Thoracic aorta (tissue), 2 donors: Measurements from ENCODE around the gene PATZ1. TPM values are rescaled to one million over a fixed set of nuclear protein-coding genes. Genes with fewer than 3 reads are reported as not detected.

ENCODE experiments used
- ATAC-seq: fragments of 150-250 bp; one replicate; pipeline ENCODE4 v1.8.0; 2017; ENCODE audit warnings: low read depth; ENCODE audit not compliant: insufficient number of reproducible peaks, low FRiP score
- DNase-seq: peaks from one replicate; pipeline ENCODE4 v3.0.0-alpha.2; 2020; ENCODE audit warnings: low spot score
- H3K27ac ChIP-seq, 2 donors: fragments of 200-600 bp; sonication (generic); 1 replicate in 1 of 2; 2 replicates in 1 of 2; pipeline ENCODE4 v1.5.1; 2016; ENCODE audit warnings: mild to moderate bottlenecking in 2 of 2, moderate library complexity in 2 of 2
- H3K27me3 ChIP-seq: fragments of 200-600 bp; sonication (generic); replicated peaks from 2 replicates; pipeline ENCODE4 v1.6.0; 2016; ENCODE audit warnings: mild to moderate bottlenecking; ENCODE audit not compliant: insufficient read depth
- H3K36me3 ChIP-seq: fragments of 200-600 bp; sonication (generic); one replicate; pipeline ENCODE4 v1.5.1; 2016
- H3K4me1 ChIP-seq, 2 donors: fragments of 200-600 bp; sonication (generic); 1 replicate in 1 of 2; 2 replicates in 1 of 2; pipeline versions ENCODE4 v1.5.1 to v1.6.0; 2016; ENCODE audit warnings: low read depth in 2 of 2, mild to moderate bottlenecking in 1 of 2; ENCODE audit not compliant: control insufficient read depth in 1 of 2
- H3K4me3 ChIP-seq: fragments of 200-600 bp; sonication (generic); 2 replicates; pipeline ENCODE4 v1.5.1; 2016; ENCODE audit warnings: mild to moderate bottlenecking
- H3K9me3 ChIP-seq: fragments of 200-600 bp; sonication (generic); 2 replicates; pipeline ENCODE4 v1.5.1; 2016
- CTCF ChIP-seq: fragments of 200-600 bp; sonication (generic); IDR thresholded peaks from one replicate; pipeline ENCODE4 v1.5.1; 2019; ENCODE audit warnings: antibody characterized with exemption
- total RNA-seq, 2 donors: library from RNA; depleted of rRNA; stranded (reverse); fragments of >200 nt; gene quantifications; one replicate each; pipeline versions ENCODE4 v1.1.0 to v1.2.3, GENCODE V29; 2016

The PATZ1 gene
- total RNA-seq, 2 donors from 2014 or later: 14.6 to 15.2 TPM

DNA sequence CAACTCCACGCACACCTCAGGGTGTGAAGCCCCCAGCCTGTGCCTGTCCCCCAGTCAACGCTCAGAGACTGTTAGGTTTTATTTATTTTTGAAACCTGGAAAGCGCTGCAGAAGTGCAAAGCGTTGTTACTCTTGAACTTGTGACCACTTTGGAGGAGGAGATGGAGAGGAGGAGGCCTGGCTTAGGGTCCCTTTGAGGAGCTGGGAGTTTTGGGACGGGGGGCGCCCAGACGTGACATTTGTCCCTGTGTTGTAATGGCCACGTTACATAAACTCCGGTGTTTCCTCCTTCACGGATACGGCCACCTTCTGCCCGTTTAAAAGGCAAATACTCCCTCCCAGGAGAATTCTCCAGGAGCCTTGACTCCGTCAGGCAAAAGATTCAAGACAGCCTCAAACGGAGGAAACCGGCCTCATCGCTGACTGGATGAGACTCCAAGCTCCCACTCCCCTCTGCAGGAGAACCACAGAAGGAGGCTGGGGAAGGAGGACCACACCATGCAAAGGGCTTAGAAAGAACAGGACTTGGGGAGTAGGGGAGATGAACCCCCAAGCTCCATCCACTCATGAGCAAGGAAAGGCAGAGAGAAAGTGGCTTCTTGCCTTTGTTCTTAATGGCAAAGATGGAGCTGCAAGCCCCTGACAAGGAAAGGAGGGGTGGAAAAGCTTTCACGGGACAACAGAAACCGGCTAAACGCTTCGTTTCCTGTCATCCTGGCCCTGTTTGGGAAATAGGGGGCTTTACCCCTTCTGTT, 54.5 kb downstream of the PATZ1 start:
- ATAC-seq (no peak), DNase-seq (no peak)
- Histone ChIP-seq H3K4me1 (peaks cover 31 to 53% of the 10 kb centered on the region in 2 donors), H3K27me3 (no peaks in the 10 kb centered on the region), H3K4me3 (peak overlapping the region; percentile 81), H3K9me3 (no peaks in the 10 kb centered on the region), H3K36me3 (peaks cover 16% of the 10 kb centered on the region), H3K27ac (peak overlapping the region; percentile 96 to 97)
- no peak for TF ChIP-seq CTCF

DNA sequence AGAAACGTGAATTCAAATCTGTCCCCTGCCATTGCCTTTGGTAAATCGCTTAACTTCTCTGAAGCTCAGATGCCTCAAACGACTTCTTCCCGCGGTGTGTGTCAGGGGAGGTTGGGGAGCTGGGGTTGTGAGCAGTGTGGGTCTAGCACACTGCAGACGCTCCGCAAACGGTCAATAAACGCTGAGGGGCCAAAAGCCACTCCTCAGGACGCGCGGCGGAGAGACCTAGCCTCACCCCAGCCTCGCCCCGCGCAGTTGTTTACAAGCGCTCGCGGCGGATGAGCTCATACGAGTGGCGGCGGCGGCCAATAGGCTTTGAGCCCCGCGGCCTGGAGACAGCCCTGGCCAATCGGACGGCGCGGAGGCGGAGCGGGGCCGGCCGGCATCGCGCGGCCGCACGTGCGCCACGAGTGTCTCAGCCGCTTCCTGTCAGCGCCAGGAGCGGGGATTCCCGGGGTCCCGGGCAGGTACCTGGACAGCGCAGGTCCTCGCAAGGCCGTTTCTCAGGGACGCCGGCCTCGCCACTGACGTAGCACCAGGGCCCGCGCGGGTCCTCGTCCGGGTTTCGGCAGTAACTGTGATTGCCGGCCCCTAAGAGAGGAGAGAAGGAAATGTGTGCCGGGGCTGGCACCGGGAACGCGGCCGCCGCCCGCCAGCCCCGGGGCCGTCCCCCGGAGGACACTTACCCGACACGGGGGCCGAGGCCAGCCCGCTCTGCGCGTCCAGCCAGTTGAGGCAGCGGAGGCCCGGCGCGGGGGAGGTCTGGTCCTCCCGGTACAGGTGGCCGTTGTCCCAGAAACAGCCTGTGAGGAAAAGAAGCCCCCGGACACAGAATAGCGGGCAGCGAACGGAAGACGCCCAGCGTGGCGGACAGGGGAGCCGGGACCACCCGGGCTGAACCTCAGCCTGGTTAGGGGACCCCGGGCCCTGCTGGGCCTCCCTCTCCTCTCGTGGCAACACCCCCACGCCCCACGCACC, 55.4 kb downstream of the PATZ1 start:
- DNase-seq (peak; percentile 86), ATAC-seq (peak; percentile 45)
- Histone ChIP-seq H3K36me3 (peaks cover 18% of the 10 kb centered on the region), H3K4me3 (peak overlapping the region; percentile 81), H3K4me1 (peaks cover 22 to 44% of the 10 kb centered on the region in 2 donors), H3K27ac (peak overlapping the region; percentile 96 to 97), H3K27me3 (no peaks in the 10 kb centered on the region), H3K9me3 (no peaks in the 10 kb centered on the region)
- TF ChIP-seq CTCF: no peak

DNA sequence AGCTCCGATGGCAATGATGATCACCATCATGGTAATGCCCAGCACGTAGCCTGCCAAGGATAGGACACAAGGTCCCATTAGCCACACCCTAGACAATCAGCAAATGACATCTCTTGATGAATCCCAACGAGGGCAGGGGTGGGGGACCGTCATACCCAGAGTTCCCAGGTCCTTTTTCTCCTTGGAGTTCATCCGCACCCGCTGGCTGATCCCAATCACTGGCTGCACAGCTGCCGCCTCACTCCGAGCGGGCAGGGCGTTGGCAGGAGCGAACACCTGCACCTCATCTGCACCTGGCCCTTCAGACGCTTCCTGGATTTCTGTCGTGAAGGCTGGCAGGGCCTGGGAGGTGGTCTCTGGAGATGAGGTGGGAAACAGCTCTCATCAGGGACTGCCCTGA, 56.8 kb downstream of the PATZ1 start:
- peaks cover 30% of the 10 kb centered on the region for H3K36me3 ChIP-seq
- no peak for TF ChIP-seq CTCF
- no peaks in the 10 kb centered on the region for H3K27me3 ChIP-seq

DNA sequence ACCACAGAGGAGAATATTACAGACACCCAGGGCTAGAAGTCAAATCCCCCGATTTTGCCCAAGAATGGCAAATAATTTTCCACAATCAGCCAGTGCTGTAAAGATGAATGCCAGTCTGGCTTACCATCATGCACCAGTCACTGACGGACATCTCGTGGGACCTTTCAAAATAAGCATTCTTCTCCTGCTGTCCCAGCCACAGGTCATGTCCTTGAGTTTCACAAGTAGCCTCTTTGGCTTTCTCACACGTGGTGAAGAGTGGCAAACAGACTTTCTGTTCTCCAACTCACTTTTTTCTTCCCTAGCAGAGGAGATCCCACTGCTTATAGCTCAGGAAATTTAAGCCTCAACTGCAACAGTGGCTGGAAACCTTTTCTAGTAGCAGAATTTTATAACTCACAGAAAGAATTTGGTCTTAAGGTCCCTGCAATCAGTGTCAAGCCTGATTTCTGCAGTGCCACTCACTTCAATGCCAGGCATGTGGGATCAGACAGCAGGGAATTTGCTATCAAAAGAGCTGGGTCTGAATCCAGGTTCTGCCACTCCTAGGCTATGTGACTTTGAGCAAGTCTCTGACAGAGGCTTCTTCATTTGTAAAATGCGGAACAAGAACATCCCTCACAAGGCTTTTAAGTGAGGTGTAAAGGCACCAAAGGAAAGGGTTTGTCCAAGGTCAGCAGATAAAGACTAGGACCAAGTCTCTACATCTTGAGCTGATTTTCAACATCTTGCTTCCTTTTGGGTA, 57.5 kb downstream of the PATZ1 start:
- DNase-seq (no peak), ATAC-seq (no peak)
- peaks cover 9 to 30% of the 10 kb centered on the region in 2 donors for H3K4me1 ChIP-seq
- no peak overlapping the region for H3K4me3 ChIP-seq
- no peaks in the 10 kb centered on the region for H3K9me3 ChIP-seq
- no peaks in the 10 kb centered on the region for H3K27me3 ChIP-seq
- TF ChIP-seq CTCF: no peak
- peaks cover 37% of the 10 kb centered on the region for H3K36me3 ChIP-seq
- H3K27ac ChIP-seq: peak overlapping the region; percentile 96 to 97

More for the DNA sequence above, 56.8 kb downstream of the PATZ1 start:
- H3K4me3 ChIP-seq: peak overlapping the region; percentile 81
- no peak for ATAC-seq
- H3K9me3 ChIP-seq: no peaks in the 10 kb centered on the region
- peaks cover 16 to 37% of the 10 kb centered on the region in 2 donors for H3K4me1 ChIP-seq
- peak overlapping the region; percentile 96 to 97 for H3K27ac ChIP-seq
- DNase-seq: no peak
